ENCODE results near the gene MTCH1. TPM values are rescaled to one million over a fixed set of nuclear protein-coding genes. Genes with fewer than 3 reads are reported as not detected.

MTCH1 gene
- total and polyA plus RNA-seq, 9 of the 15 experiments (the other 6 are each of a cell fraction or from before 2014, with no cell fraction given): 7.9 to 161 (median 118) TPM

- TF ChIP-seq ZBTB26 (CRISPR knock-in tag; IDR thresholded peaks at IDR 0.05) (peak; percentile 83; the same call in 1 of the 2 replicates), RNF2 (IDR thresholded peaks at IDR 0.05) (no peak; the same call in 1 of the 2 replicates), PPARD (CRISPR knock-in tag; IDR thresholded peaks at IDR 0.05) (no peak), SMAD2 (IDR thresholded peaks at IDR 0.05; ENCODE audit: low read depth, low read length) (no peak), ARID4B (CRISPR knock-in tag; IDR thresholded peaks at IDR 0.05) (peak; percentile 84), SMAD4 (CRISPR knock-in tag; conservative IDR thresholded peaks at IDR 0.05) (peak; percentile 96), ZNF561 (CRISPR knock-in tag; conservative IDR thresholded peaks at IDR 0.05) (peak; percentile 51; the same call in 1 of the 2 replicates), FIP1L1 (IDR thresholded peaks at IDR 0.05; ENCODE audit: low read depth, low read length, poor library complexity, severe bottlenecking) (peak; percentile 92), MLLT1 (IDR thresholded peaks at IDR 0.05) (0 out of 4 replicates have a peak, but pooled peaks of 1 of the 2 experiments have one; percentile 32), ETS2 (tag; IDR thresholded peaks at IDR 0.05; ENCODE audit: borderline replicate concordance, poor library complexity, severe bottlenecking) (peak; percentile 78), CEBPZ (IDR thresholded peaks at IDR 0.05; ENCODE audit: borderline replicate concordance, low read depth, low read length) (no peak), RAD51 (IDR thresholded peaks at IDR 0.05; ENCODE audit: borderline replicate concordance, low read depth) (peak; percentile 94), TRIM28 (IDR thresholded peaks at IDR 0.05) (peak; percentile 15; the same call in 1 of the 2 replicates), SP1 (CRISPR knock-in tag; IDR thresholded peaks at IDR 0.05) (peak; percentile 79; the same call in 1 of the 2 replicates), HNRNPH1 (optimal IDR thresholded peaks at IDR 0.05; ENCODE audit: low read depth, low read length) (no peak), SRSF3 (IDR thresholded peaks at IDR 0.05; ENCODE audit: insufficient read depth, low read length) (no peak)
These were observed at the start of gene MTCH1 (continued) for GRCh38 chr6:36985808-36986703.
